Measurements from ENCODE around the gene ZCCHC24.

The ZCCHC24 gene

GRCh38 chr10:79483948-79484347 is 38.5 kb upstream of the ZCCHC24 start:
- Mint-ChIP-seq H3K36me3 (ENCODE audit: low read depth) (peaks cover 5% of the 10 kb centered on the region), H3K27me3 (ENCODE audit: low read depth, poor library complexity) (peaks cover 6% of the 10 kb centered on the region), H3K27ac (no peak overlapping the region), H3K4me3 (no peak overlapping the region), H3K9me3 (peaks cover 13% of the 10 kb centered on the region), H3K4me1 (peaks cover 31% of the 10 kb centered on the region)
- TF ChIP-seq CTCF (IDR thresholded peaks at IDR 0.05): no peak
- no peak for DNase-seq

- no peak overlapping the region for H3K4me3 Mint-ChIP-seq
- peaks cover 25% of the 10 kb centered on the region for H3K4me1 Mint-ChIP-seq
- peaks cover 5% of the 10 kb centered on the region for H3K36me3 Mint-ChIP-seq (ENCODE audit: low read depth)
- peaks cover 13% of the 10 kb centered on the region for H3K9me3 Mint-ChIP-seq
- no peak overlapping the region for H3K27ac Mint-ChIP-seq
- no peak for TF ChIP-seq CTCF (IDR thresholded peaks at IDR 0.05)
- peaks cover 6% of the 10 kb centered on the region for H3K27me3 Mint-ChIP-seq (ENCODE audit: low read depth, poor library complexity)
- DNase-seq: no peak
Measured at GRCh38 chr10:79483299-79483698, 37.9 kb upstream of the ZCCHC24 start.

GRCh38 chr10:79482741-79483140 is 37.3 kb upstream of the ZCCHC24 start:
- peaks cover 9% of the 10 kb centered on the region for H3K27me3 Mint-ChIP-seq (ENCODE audit: low read depth, poor library complexity)
- DNase-seq: no peak
- H3K4me1 Mint-ChIP-seq: peaks cover 19% of the 10 kb centered on the region
- no peak overlapping the region for H3K4me3 Mint-ChIP-seq
- H3K36me3 Mint-ChIP-seq (ENCODE audit: low read depth): peaks cover 5% of the 10 kb centered on the region
- TF ChIP-seq CTCF (IDR thresholded peaks at IDR 0.05): no peak
- H3K27ac Mint-ChIP-seq: no peak overlapping the region
- peaks cover 13% of the 10 kb centered on the region for H3K9me3 Mint-ChIP-seq

- no peak for TF ChIP-seq CTCF (IDR thresholded peaks at IDR 0.05)
- Mint-ChIP-seq H3K27ac (no peak overlapping the region), H3K9me3 (peaks cover 13% of the 10 kb centered on the region), H3K4me1 (peaks cover 18% of the 10 kb centered on the region), H3K27me3 (ENCODE audit: low read depth, poor library complexity) (peaks cover 13% of the 10 kb centered on the region), H3K4me3 (no peak overlapping the region), H3K36me3 (ENCODE audit: low read depth) (peaks cover 5% of the 10 kb centered on the region)
- DNase-seq: no peak
Measured at GRCh38 chr10:79482304-79482703, 36.9 kb upstream of the ZCCHC24 start.

- Mint-ChIP-seq H3K4me3 (no peak overlapping the region), H3K9me3 (peaks cover 13% of the 10 kb centered on the region), H3K27me3 (ENCODE audit: low read depth, poor library complexity) (peaks cover 11% of the 10 kb centered on the region), H3K36me3 (ENCODE audit: low read depth) (peaks cover 5% of the 10 kb centered on the region), H3K4me1 (peaks cover 5% of the 10 kb centered on the region), H3K27ac (no peak overlapping the region)
- no peak for TF ChIP-seq CTCF (IDR thresholded peaks at IDR 0.05)
- no peak for DNase-seq
Measured at GRCh38 chr10:79479283-79479909, 34.0 kb upstream of the ZCCHC24 start.

- H3K9me3 Mint-ChIP-seq: peaks cover 13% of the 10 kb centered on the region
- H3K27ac Mint-ChIP-seq: no peak overlapping the region
- peaks cover 25% of the 10 kb centered on the region for H3K27me3 Mint-ChIP-seq (ENCODE audit: low read depth, poor library complexity)
- no peak for DNase-seq
- TF ChIP-seq CTCF (IDR thresholded peaks at IDR 0.05): no peak
- H3K4me1 Mint-ChIP-seq: peaks cover 13% of the 10 kb centered on the region
- peaks cover 5% of the 10 kb centered on the region for H3K36me3 Mint-ChIP-seq (ENCODE audit: low read depth)
- no peak overlapping the region for H3K4me3 Mint-ChIP-seq
Measured at GRCh38 chr10:79477456-79477855, 32.0 kb upstream of the ZCCHC24 start.
